Hematopoietic multipotent progenitor cell treated with erythropoietin and hydrocortisone succinate and interleukin-3 and kit ligand, for 15 days (in vitro differentiated cells): ENCODE results near the gene MAN2C1.
A peak's percentile ranks its signal among the peaks of the same experiment; 100 is the strongest.
"Not testable (repeated sequence)": the region's sequence is repeated elsewhere in the genome, so short reads cannot be mapped to it uniquely, and the experiment has no call there.

ENCODE experiments used
- DNase-seq: peaks from one replicate; pipeline ENCODE4 v3.0.0-alpha.2; 2015; ENCODE audit warnings: low spot score

MAN2C1 gene

DNA sequence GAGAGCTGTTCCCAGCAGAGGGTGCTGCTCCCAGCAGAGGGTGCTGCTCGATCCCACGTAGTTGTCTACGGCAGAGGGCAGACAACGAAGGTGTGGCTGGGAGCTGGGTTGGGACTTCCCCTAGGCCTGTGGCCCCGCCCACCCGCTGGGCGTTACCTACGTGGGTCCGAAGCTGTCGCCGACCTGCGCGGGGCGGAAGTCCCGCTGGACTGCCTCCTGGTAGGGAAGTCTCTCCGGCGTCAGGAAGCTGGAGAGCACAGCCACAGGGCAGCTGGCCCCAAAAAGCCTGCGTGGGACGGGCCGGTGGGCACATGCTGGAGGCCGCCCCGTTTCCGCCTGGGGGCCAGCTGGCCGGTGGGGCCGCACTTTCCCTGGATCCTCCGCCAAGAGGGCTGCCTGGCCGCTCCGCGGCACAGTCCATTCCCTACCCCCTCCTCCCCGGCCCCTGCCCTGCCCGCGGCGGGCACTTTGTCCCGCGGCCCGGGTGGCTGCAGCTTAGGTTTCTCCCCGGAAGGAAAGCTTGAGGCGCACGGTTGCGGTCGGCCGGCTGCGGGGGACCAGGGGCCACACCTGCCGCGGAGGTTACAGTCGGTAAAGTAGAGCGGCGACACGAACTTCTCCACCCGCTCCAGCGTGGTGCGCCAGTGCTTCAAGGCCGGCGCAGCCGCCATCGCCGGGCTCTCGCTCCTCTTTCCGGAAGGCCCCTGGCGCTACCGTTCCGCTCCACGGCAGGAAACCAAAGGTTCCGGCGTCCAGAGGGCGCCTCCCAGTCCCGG lies at the start of gene MAN2C1:
Gene MAN2C1, minus strand, starts transcription at position 695 of the 776 bp plus-strand sequence. Its CDS starts 24 bp downstream, at position 671.
- peak; percentile 97 for DNase-seq

DNA sequence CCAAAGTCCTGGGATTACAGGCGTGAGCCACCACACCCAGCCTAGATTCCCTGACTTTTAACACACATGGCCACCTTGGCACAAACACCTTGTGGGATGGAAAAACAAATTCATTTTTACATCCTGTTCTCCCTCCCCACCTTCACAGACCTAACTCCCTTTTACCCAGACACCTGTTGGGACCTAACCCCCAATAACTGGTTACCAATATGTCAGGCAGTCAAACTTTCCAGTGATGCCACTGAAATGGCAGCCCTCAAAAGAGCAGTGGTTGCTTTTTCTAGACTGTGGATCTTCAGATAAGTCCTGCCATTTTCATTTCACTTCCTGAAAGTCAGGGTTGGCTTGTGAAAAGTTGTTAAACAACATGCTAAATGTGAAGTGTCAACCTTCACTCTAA lies 48.2 kb upstream of the MAN2C1 start:
- DNase-seq: no peak

DNA sequence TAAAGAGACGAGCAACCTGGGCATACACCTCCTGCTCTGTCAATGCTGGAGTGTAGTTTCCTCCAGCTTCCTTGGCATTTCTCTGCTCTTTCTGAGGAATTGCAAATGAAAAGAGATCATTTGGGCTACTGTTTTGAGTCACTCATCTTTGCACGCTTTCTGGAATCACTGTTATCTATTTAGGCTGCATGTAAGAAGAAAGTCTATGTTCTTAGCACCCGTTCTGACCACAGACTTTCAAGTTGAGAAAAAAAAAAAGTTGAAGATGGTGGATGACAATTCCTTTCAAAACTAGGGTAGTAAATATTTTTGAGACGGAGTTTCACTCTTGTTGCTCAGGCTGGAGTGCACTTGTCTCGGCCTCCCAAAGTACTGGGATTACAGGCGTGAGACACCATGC lies 41.8 kb upstream of the MAN2C1 start:
- no peak for DNase-seq

DNA sequence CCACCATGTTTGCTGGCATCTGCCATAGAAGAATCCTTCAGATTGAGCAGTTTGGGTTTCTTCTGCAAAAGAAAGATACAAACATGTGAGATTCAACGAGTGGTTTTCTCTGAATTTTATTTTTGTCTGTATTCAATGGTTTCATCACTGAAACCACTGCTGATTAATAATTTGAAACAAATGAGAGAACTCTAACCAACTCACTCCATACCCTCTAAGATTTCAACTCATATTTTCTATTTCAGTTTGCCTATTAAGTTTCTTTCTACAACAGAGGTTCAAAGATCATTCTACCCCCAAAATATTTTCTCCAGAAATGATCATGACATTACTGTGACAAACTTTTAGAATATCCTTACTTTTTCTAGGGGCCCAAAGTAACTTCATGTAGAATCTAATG lies 38.7 kb upstream of the MAN2C1 start:
- no peak for DNase-seq

DNA sequence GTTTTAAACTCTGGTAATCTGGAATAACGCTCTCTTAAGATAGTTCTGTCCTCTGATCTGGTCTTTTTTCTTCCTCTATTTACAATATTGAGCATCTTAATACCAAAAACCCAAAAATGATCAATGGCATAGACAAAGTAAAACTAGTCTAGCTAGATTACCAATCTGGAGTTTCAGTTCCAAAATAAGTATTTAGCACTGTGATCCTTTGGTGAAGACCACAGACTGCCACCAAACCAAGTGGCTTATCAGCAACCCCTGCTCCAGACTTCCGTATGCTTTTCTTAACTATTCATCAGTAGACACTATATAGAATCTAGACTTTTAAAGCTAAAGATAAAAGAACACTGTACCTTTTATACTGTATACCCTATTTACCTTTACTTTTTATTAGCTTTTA lies 35.5 kb upstream of the MAN2C1 start:
- no peak for DNase-seq

DNA sequence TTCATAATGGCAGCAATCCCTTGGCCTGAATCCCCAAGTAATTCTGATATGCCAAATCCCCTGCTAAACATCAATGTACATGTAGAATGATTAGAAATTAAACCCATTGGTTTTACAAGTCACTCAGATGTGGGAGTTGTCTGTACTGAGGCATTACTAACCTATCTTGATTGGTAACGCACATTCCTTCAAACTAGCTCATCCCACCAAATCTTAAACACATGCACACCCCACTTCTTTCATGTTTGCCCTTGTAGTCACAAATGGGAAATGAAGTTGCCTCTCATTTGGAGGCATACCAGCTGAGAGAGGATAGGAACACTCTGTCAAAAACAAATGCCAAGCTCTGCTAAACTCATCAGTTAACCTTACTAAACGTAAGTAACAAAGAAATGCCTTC lies 29.1 kb upstream of the MAN2C1 start:
- DNase-seq: no peak

DNA sequence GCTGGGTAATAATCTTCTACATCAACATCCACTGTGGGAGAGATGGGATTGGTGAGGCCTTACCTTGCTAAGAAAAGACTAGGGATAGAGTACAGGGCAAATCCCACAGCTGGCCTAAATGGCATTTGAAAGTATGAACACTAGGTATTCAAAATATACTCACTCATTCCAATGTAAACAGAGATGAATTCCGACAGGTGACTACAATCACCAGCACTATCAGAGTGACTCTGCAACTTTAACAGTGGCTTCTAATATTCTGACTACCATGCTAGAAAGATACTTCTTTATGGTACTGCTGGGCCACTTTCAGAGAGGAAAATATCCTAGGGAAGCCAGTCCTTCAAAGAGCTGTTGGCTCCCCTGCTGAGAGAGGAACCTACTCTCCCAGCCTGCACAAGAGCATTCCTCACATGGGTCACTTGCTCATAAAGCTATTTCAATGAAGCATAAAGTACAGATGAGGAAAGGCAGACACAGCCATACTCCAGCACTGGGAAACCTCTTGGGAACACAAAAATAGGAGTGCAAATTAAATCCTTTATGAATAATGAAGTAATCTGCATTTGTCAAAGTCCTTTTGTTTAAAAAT lies 21.5 kb upstream of the MAN2C1 start:
- DNase-seq: no peak

DNA sequence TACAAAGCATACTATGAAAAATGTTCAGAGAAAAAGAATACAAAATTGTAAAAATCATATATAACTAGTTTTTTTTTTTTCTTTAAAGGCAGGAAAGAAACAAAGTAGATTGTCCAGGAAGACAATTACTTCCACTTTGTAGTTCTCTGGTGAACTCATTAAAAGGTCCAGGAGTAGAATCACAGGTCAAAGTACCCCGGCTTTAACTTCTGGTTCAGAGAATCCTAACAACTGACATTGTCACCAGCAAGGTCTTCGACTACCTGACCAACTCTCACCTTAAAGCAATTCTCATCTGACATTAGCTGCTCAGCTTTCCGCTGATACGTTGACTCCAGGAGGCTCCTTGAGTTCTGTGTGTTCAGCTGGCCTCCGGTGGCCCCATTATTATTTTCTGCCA lies 15.6 kb upstream of the MAN2C1 start:
- DNase-seq: not testable (repeated sequence)

DNA sequence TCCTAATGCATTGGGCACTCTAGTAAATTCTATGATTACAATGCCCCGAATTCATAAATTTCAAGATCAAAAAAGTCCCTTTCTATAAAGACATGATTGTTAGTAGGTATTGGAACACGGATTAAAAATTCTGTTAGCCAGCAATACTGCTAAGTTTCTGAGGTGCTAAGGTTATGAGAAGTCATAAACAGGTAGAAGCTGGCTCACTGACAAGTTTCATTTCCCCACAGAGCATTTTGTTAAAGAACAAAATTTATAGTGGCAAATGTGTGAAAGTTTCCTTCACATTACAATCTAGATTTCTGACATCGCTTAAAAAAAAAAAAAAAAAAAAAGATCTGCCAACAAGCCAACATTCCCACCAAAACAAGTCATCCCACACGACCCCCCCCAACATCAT lies 12.4 kb upstream of the MAN2C1 start:
- DNase-seq: no peak

DNA sequence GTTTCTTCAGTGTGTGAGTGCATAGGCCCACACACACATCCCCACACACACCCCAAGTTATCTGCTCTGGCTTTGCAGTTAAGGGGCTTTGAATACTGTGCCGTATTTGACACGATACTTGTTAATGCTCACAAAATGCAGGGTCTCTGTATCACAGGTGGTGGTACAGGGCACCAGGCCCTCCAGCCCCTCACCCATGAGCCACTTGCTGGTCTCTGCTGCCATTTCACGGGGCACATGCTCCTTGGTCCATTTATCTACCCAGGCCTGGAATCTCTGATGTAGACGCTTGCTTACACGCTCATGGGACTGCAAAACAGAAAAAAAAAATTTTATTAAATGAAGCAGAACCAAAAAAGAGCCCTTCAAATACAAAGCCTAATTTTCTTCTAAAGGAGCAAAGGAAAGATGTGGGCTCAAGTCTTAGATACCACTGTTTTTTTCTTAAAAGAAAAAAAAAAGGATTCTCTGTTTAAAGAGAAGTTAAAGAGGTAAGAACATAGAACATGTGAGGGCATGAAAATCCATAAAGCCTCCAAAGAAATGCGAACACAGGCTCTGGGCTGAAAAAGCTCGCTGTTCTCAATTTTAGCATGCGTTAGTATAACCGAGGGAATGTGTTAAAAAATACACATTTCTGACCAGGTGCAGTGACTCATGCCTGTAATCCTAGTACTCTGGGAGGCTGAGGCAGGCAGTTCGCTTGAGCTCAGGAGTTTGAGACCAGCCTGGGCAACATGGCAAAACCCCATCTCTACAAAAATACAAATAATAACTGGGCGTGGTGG lies 3.7 kb upstream of the MAN2C1 start:
- DNase-seq: no peak

DNA sequence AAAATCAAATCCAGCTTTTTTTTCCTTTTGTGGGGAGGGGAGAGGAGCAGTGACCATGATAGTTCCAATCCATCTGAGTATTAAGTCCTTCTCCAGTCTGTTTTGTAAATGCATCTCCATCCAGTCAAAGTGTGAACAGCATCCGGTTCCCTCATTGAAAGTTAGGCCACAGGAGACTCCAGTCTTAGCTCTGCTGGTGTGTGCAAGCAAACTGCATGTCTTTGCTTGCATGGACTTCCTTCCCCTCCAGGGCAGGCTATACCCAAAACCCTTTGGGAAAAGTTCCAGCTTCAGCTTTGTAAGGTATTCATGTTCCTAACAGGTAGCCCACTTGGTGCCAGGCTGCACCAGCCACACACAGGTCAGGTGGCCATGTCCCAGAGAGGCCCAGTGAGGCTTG lies 3.1 kb upstream of the MAN2C1 start:
- DNase-seq: no peak

DNA sequence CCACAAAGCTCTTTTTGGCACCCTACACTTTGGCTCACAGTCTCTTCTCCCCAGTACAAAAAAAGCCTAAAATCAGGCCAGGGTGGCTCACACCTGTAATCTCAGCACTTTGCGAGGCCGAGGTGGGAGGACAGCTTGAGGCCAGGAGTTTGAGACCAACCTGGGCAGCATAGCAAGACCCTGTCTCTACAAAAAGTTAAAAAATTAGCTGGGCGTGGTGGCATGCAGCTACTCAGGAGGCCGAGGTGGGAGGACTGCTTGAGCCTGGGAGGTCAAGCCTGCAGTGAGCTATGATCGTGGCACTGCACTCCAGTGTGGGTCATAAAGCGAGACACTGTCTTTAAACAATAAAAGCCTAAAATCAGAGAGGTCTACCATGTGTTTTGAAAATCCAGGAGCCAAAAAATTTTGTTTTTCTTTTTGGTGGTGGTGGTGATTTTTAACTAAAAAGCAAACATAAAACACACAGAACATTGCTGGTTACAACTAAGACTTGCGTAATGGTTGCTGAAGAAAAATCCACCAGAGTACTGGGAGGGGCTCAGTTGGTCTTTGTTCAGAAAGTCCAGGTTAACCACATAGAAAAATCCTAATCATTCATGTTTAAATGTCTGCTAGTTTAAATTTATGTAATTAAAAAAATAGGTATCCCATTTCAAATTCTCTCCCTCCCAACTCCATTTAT lies 1.6 kb upstream of the MAN2C1 start:
- DNase-seq: no peak

DNA sequence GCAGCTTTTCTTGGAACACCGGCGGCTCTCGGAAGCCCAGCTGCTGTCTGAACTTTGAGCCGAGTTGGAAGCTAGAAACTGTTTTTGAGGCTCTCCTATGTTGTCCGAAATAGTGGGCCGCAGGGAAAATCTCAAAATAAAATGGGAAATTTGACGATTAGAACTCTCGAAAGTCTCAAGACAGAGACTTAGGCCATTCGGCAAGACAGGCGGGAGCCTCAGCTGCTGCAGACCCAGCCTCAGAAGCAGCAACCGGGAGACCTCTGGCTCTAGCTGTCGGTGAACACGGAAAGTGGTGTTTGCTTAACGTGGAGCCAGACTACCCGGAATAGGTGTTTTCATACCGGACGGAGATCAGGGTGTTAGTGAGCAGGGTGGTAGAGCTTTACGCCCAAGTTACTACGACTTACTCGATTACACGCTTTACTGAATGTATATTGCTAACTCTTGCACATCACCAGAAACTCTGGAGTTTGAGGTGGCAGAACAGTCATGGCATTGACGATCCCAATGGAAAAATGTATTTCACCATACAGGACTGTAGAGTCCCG lies 357 bp upstream of the MAN2C1 start:
- DNase-seq: no peak

DNA sequence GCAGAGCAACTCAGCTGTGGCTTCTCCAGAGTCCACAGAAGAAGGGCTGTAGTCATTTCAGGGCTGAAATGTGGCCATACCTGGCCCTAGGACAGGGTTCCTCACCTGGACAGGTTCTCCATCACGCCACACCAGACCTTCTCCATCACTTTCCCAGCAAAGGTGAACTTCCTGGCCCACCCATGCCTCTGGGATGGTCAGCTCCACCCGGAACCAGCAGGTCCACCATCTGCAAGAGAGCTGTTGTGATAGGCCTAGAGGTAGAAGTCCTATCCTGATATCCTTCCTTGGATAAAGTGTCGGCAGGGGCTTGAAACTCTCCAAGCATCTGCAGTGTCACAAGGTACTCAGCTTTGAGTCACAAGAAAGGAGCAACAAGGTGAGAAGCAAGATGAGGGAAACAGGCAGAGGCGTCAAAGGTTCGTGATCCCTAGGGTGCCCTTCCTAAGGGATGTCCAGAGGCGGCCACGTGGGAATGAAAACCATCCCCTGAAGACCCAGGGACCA lies 948 bp downstream of the MAN2C1 start:
- DNase-seq: no peak

DNA sequence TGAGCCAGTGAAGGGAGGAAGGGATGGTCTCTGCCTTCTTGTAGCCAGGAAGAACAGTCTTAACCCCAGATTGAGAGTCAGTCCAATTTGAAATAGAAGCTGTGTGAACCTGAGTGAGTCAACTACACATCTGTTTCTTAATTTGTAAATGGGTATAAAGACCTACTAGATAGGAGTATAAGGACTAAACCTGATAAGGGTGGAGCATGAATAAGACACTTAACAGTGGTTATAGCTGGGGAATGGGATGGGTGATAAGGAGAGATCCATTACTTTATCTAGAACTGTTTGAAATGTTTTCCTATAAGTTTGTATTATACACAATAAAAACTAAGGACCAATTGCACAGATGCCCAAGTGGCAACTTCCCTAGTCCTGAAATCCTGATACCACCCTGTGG lies 1.4 kb downstream of the MAN2C1 start:
- peak; percentile 30 for DNase-seq

DNA sequence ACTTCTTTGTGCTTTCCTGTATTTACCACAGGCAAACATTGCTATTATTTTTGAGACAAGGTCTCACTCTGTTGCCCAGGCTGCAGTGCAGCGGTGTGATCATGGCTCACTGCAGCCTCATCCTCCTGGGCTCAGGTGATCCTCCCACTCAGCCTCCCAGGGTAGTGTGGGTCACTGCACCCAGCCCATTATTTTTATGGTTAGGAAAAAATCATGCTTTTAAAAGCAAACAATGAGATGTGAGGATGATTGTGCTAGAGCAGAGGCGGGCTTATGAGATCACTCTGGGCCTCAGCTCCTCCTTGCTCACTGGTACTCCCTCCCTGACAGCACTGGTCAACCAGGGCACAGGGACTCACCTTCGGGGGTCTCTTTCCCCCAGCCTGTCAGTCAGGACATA lies 2.2 kb downstream of the MAN2C1 start:
- no peak for DNase-seq

DNA sequence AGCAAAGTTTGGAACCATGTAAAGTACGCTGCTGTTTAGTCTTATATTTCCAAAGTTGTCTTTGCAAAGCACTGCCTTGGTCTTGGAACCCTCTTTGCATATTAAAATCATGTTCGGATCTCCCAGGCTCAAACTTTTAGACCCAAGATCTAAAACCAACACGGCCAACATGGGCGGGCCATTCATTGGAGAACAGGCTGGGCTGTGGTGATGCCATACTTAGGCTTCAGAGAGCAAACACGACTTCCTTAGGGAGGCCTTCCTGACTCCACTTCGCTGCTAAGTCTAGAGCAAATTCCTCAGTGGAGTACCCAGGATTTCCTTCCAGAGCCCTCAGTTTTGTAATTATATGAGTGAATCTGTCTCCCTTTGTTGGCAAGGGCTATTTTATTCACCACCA lies 3.5 kb downstream of the MAN2C1 start:
- DNase-seq: no peak

DNA sequence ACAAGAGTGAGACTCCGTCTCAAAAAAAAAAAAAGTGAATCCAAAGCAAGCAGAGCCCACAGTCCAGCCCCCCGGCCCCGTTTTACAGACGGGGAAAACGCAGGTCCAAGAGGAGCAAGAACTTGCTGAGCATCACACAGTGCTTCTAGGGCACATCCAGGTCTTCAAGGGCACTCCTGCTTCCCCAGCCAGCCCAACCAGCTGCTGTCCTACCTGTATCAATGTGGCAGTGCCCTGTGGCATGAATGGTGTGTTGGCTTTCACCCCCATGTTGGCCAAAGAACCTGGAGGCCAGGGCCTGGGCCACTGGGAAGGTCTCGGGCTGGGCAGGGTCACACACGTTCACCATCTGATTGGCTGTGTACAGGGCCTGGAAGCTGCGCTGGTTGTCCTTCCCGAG lies 4.6 kb downstream of the MAN2C1 start:
- no peak for DNase-seq

DNA sequence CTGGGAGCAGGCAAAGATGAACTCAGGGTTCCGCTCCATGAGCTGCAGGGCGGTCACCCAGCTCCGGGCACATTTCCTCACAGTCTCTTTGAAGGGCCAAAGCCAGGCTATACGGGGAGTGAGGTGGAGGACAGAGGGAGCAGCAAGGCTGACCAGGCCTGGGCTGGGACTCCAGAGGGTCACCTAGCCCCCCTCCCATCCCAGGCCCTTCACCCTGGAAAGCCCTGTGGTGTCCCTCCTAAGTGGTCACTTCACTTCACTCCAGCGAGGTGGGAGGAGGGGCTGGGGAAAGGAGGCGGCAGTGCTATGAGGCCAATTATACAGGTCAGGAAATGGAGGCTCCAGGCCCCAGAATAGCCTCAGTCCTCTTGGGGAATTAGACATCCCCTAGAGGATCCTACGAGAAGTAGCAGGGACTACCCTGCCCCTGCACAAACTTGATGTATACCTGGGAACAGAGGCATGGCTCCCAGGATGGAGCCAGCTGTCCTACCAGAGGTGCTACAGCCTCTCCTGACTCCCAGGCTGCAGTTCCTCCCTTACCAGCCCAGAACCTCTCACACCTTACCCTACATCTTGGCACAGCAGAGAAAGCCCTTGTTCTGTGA lies 5.7 kb downstream of the MAN2C1 start:
- no peak for DNase-seq

DNA sequence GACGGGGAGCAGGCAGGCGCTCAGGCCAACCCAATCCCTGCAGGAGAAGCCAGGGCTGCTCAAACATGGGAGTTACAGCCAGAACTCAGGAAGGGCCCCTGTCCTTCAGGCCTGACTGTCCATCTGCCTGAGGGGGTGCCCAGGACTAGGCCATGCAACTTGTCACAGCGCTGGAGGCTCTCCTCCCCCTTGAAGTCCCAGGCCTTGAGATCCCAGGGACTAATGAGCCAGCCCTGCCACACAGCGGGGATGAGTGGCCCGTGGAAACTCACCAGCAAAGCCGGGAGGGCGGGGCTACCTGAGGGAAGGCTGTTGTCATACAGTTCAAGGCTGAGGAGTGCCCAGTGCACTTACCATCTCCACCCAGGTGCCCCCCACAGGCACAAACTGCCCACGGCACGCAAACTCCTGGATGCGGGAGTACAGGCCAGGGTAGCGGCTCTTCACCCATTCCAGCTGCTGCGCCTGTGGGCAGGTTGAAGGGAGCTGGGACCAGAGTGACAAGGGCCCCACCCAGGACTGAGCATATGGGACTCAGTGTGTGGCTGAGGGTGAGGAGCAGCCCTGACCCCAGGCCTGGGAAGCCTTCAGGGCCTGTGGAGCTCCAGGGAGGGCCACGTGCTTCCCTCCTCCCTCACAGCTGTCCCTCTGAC lies 6.3 kb downstream of the MAN2C1 start:
- DNase-seq: no peak

DNA sequence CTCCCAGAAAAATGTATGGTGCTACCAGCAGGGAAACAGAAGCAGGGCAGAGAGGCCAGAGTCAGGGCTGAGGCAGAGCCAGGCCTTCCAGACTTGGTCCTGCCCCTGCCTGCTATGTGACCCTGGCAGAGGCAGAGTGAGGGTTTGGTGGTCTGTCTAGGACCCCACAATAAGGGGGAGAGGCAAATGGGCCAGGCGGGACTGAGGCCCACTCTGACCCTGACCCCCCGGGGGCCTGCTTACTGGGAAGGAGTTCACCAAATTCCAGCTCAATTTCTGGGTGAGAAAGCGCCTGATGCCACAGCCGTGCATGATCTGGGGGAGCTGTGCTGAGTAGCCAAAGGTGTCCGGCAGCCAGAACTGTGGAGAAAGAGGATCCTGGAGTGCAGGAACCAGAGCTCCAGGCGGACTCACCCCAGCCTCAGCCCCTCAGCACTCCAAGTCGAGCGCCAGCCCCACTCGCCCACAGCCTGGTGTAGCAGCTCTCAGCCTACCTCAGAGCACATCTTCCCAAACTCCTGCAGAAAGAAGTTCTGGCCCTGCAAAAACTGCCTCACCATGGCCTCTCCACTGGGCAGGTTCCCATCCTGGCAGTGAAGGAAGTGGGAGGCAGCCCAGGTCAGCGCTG lies 6.9 kb downstream of the MAN2C1 start:
- no peak for DNase-seq
